Measurements from ENCODE around the gene TGFB2.

TGFB2 gene

DNA sequence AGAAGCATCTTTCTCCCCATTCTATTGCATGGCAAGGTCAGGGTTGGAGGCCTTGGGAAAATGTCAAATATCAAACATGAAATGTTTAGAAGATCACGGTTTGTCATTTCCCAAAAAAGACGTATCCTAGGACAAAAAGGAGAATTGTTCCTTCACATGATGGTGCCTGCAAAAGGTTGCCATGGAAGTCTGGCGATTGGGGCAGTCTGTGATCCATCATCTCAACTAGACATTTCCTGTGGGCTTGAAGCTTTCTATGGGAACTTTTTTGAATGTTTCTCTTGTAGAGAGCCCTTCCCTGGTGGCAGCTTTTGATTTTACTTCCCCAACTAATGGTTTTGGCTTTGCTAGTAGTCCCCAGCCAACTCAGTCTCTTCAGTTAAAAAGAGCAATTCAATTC lies 106.3 kb downstream of the TGFB2 start:
- no peak for DNase-seq
- Histone ChIP-seq H3K4me3 (ENCODE audit: low read depth, low read length) (no peak overlapping the region), H3K27me3 (no peaks in the 10 kb centered on the region), H3K36me3 (no peaks in the 10 kb centered on the region), H3K9me3 (no peaks in the 10 kb centered on the region), H3K4me1 (no peaks in the 10 kb centered on the region)
- TF ChIP-seq, protein P1, sequence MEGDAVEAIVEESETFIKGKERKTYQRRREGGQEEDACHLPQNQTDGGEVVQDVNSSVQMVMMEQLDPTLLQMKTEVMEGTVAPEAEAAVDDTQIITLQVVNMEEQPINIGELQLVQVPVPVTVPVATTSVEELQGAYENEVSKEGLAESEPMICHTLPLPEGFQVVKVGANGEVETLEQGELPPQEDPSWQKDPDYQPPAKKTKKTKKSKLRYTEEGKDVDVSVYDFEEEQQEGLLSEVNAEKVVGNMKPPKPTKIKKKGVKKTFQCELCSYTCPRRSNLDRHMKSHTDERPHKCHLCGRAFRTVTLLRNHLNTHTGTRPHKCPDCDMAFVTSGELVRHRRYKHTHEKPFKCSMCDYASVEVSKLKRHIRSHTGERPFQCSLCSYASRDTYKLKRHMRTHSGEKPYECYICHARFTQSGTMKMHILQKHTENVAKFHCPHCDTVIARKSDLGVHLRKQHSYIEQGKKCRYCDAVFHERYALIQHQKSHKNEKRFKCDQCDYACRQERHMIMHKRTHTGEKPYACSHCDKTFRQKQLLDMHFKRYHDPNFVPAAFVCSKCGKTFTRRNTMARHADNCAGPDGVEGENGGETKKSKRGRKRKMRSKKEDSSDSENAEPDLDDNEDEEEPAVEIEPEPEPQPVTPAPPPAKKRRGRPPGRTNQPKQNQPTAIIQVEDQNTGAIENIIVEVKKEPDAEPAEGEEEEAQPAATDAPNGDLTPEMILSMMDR (IDR thresholded peaks at IDR 0.05; ENCODE audit: low read depth, low read length) = no peak

DNA sequence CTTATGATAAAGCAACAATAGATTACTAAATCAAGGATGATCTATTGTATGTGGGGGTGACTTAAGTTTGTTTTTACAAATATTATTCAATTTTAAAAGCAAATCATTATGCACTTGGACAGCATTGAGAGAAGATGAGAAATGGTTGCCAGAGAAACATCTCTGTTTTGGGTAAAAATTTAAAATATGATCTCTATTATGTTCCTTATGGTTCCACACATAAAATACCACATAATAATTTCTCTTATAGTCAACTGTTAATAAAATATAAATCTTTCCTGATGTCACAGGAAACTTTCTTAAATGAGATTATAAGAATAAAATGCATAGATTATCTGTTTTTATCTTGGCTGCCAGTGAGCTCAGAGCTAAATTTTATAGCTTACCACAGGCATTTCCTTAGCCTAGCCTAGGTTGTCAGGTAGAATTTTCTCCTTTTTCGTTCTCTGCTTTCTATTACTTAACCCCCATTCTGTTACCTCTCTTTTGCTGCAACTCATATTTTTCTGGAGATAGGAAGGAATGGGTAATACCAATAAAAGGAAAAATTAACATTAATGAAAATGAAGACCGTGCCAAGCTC lies 109.7 kb downstream of the TGFB2 start:
- Histone ChIP-seq H3K9me3 (no peaks in the 10 kb centered on the region), H3K27me3 (no peaks in the 10 kb centered on the region), H3K36me3 (no peaks in the 10 kb centered on the region), H3K4me1 (no peaks in the 10 kb centered on the region), H3K4me3 (ENCODE audit: low read depth, low read length) (no peak overlapping the region)
- DNase-seq = no peak
- TF ChIP-seq, protein P1 (IDR thresholded peaks at IDR 0.05; ENCODE audit: low read depth, low read length) = no peak

DNA sequence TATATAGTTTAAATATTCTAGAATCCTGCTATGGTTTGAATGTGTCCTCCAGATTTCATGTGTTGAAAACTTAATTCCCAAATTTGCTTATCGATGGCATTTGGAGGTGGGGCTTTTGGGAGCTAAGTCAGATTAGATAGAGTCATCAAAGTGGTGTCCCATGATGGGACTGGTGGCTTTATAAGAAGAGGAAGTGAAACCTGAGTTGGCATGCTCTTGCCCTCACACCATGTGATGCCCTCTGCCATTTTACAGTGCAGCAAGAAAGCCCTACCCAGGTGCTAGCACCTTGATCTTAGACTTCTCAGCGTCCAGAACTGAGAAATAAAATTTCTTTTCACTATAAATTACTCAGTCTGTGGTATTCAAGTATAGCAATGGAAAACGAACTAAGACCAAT lies 111.3 kb downstream of the TGFB2 start:
- H3K4me3 ChIP-seq (ENCODE audit: low read depth, low read length) = no peak overlapping the region
- no peak for DNase-seq
- no peaks in the 10 kb centered on the region for H3K36me3 ChIP-seq
- TF ChIP-seq, protein P1 (IDR thresholded peaks at IDR 0.05; ENCODE audit: low read depth, low read length) = no peak
- no peaks in the 10 kb centered on the region for H3K9me3 ChIP-seq
- no peaks in the 10 kb centered on the region for H3K27me3 ChIP-seq
- H3K4me1 ChIP-seq = no peaks in the 10 kb centered on the region

DNA sequence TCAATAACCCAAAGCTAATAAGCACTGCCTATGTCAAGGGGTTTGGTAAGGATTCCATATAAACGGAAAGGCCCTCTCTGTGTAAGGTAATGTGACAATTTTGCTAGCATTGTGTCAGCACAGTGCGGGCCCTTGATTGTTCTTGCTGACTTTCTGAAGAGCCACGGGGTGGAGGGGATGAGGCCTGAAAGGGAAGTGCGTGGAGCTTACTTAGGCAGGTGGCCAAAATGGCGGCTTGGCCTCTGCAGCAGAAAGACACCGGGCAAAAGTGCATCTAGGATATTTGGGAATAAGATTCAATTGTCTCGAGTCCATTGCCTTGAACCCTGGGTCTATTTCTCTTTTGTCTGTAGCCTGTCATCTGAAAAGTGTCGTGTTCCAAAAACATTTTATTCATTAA lies 114.3 kb downstream of the TGFB2 start:
- no peak overlapping the region for H3K4me3 ChIP-seq (ENCODE audit: low read depth, low read length)
- TF ChIP-seq, protein P1 (IDR thresholded peaks at IDR 0.05; ENCODE audit: low read depth, low read length) = no peak
- H3K27me3 ChIP-seq = no peaks in the 10 kb centered on the region
- H3K36me3 ChIP-seq = no peaks in the 10 kb centered on the region
- no peaks in the 10 kb centered on the region for H3K9me3 ChIP-seq
- DNase-seq = no peak
- H3K4me1 ChIP-seq = no peaks in the 10 kb centered on the region

DNA sequence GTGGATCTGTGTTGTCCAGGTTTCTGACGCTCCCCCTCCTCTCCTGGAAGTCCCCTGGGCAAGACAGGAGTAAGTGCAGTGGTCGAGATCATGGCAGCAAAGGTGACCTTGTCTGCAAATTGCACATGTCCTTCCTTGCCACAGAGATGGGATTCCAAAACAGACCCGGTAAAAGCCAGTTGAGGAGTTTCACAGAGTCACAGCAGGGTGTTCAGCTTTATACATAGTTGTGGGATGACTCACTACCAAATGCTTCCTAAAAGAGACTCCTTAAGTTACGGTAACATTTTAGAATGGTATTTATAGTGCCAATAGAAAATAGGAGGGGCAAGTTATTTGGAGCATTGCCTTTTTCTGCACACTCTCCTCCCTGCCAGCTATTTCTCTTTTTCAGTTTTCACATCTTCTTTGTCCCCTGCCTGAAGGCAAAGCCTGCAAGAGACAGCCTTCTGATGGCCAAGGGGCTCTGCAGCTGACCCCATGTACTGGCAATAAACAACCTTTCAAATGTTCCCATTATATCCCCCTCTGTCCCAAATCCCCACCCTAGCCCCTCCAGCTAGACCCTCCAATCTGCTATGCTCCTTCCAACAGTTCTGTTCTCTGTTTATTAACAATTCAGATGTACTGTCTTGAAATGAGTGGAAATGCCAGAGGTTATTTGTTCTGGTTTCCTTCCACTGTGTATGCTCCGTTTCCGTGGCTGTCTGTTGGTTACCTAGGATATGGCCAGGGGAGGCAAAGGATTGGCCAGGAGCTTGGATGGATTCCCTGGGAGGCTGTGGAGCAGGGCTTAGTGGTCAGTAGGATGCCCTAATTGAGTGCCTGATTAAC lies 115.0 kb downstream of the TGFB2 start:
- TF ChIP-seq, protein P1 (IDR thresholded peaks at IDR 0.05; ENCODE audit: low read depth, low read length) = no peak
- H3K4me1 ChIP-seq = no peaks in the 10 kb centered on the region
- no peaks in the 10 kb centered on the region for H3K27me3 ChIP-seq
- no peak overlapping the region for H3K4me3 ChIP-seq (ENCODE audit: low read depth, low read length)
- H3K9me3 ChIP-seq = no peaks in the 10 kb centered on the region
- no peak for DNase-seq
- H3K36me3 ChIP-seq = no peaks in the 10 kb centered on the region

DNA sequence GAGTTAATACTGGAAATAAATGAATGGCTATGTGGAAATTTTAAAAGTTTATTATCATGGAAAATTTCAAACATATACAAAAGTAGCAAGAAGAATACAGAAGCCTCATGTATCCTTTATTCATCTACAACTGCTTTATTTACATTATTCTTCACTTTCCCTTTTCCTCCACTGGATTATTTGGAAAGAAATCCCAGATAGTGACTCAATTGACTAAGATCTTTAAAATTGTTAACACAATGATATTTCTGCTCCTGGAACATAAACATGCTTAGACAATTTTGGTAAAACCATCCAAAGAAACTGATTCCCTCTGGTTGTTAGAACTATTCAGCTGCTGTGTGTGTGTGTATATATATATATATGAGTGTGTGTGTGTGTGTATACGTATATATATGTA lies 116.2 kb downstream of the TGFB2 start:
- Histone ChIP-seq H3K4me1 (no peaks in the 10 kb centered on the region), H3K9me3 (no peaks in the 10 kb centered on the region), H3K4me3 (ENCODE audit: low read depth, low read length) (no peak overlapping the region), H3K36me3 (no peaks in the 10 kb centered on the region), H3K27me3 (no peaks in the 10 kb centered on the region)
- no peak for DNase-seq
- TF ChIP-seq, protein P1 (IDR thresholded peaks at IDR 0.05; ENCODE audit: low read depth, low read length) = no peak
